Measurements from ENCODE around the gene GRP. TPM values are rescaled to one million over a fixed set of nuclear protein-coding genes. Genes with fewer than 3 reads are reported as not detected.
"Not testable (repeated sequence)": the region's sequence is repeated elsewhere in the genome, so short reads cannot be mapped to it uniquely, and the experiment has no call there.

The GRP gene
- polyA plus RNA-seq, 1 experiment, result not detected

- Histone ChIP-seq H3K27ac (ENCODE audit: low read depth, low read length) (no peak overlapping the region), H3K4me3 (ENCODE audit: low read depth, low read length) (no peak overlapping the region), H3K27me3 (ENCODE audit: control insufficient read depth, insufficient read depth, low read length) (peaks cover 14% of the 10 kb centered on the region), H3K9me3 (ENCODE audit: control insufficient read depth, insufficient read depth, low read length) (no peaks in the 10 kb centered on the region)
- DNase-seq (ENCODE audit: low read depth, low spot score), result no peak
- CTCF ChIA-PET, result no interaction called here
- POLR2A ChIA-PET, result no interaction called here
- TF ChIP-seq CTCF (IDR thresholded peaks at IDR 0.05; ENCODE audit: low read depth, low read length), result no peak
Measured at GRCh38 chr18:59242906-59243305, 22.9 kb downstream of the GRP start.

GRCh38 chr18:59246796-59247195, 26.8 kb downstream of the GRP start:
- DNase-seq (ENCODE audit: low read depth, low spot score), result no peak
- H3K9me3 ChIP-seq (ENCODE audit: control insufficient read depth, insufficient read depth, low read length), result no peaks in the 10 kb centered on the region
- H3K27ac ChIP-seq (ENCODE audit: low read depth, low read length), result no peak overlapping the region
- ChIA-PET POLR2A (no interaction called here), CTCF (interaction anchor here (5.3 kb wide), 1 partner anchor 154 kb away, joined by 189 read pairs; no protein-coding TSS in a partner anchor)
- no peak overlapping the region for H3K4me3 ChIP-seq (ENCODE audit: low read depth, low read length)
- peaks cover 10% of the 10 kb centered on the region for H3K27me3 ChIP-seq (ENCODE audit: control insufficient read depth, insufficient read depth, low read length)
- no peak for TF ChIP-seq CTCF (IDR thresholded peaks at IDR 0.05; ENCODE audit: low read depth, low read length)

- peak; percentile 65 for DNase-seq (ENCODE audit: low read depth, low spot score)
- Histone ChIP-seq H3K27me3 (ENCODE audit: control insufficient read depth, insufficient read depth, low read length) (peaks cover 13% of the 10 kb centered on the region), H3K27ac (ENCODE audit: low read depth, low read length) (no peak overlapping the region), H3K9me3 (ENCODE audit: control insufficient read depth, insufficient read depth, low read length) (no peaks in the 10 kb centered on the region), H3K4me3 (ENCODE audit: low read depth, low read length) (no peak overlapping the region)
- ChIA-PET POLR2A (interaction anchor here (0.8 kb wide), 1 partner anchor 110 kb away, joined by 5 read pairs; the partner anchor contains the start of gene LMAN1), CTCF (interaction anchor here (0.6 to 5.3 kb wide), 47 partner anchors 9 to 1300 kb away, joined by 3 to 189 read pairs (median 4); partner anchors contain the start of gene CCBE1)
- peak; percentile 88 for TF ChIP-seq CTCF (IDR thresholded peaks at IDR 0.05; ENCODE audit: low read depth, low read length)
Measured at GRCh38 chr18:59249199-59249774, 29.3 kb downstream of the GRP start.

GRCh38 chr18:59255491-59255890, 35.5 kb downstream of the GRP start:
- H3K27ac ChIP-seq (ENCODE audit: low read depth, low read length); H3K27me3 ChIP-seq (ENCODE audit: control insufficient read depth, insufficient read depth, low read length); H3K9me3 ChIP-seq (ENCODE audit: control insufficient read depth, insufficient read depth, low read length); CTCF ChIA-PET; H3K4me3 ChIP-seq (ENCODE audit: low read depth, low read length); POLR2A ChIA-PET; DNase-seq (ENCODE audit: low read depth, low spot score): not testable (repeated sequence)

- peaks cover 44% of the 10 kb centered on the region for H3K27me3 ChIP-seq (ENCODE audit: control insufficient read depth, insufficient read depth, low read length)
- CTCF ChIA-PET; DNase-seq (ENCODE audit: low read depth, low spot score); H3K9me3 ChIP-seq (ENCODE audit: control insufficient read depth, insufficient read depth, low read length); H3K4me3 ChIP-seq (ENCODE audit: low read depth, low read length); POLR2A ChIA-PET; H3K27ac ChIP-seq (ENCODE audit: low read depth, low read length): not testable (repeated sequence)
Measured at GRCh38 chr18:59261842-59262241, 41.9 kb downstream of the GRP start.

- DNase-seq (ENCODE audit: low read depth, low spot score); POLR2A ChIA-PET; H3K9me3 ChIP-seq (ENCODE audit: control insufficient read depth, insufficient read depth, low read length); H3K4me3 ChIP-seq (ENCODE audit: low read depth, low read length); H3K27ac ChIP-seq (ENCODE audit: low read depth, low read length); CTCF ChIA-PET: not testable (repeated sequence)
- H3K27me3 ChIP-seq (ENCODE audit: control insufficient read depth, insufficient read depth, low read length), result peaks cover 48% of the 10 kb centered on the region
Measured at GRCh38 chr18:59262243-59262642, 42.3 kb downstream of the GRP start.
